GM12878 (cell line): ENCODE results near the gene CRISP2. TPM values are rescaled to one million over a fixed set of nuclear protein-coding genes. Genes with fewer than 3 reads are reported as not detected.

Experiments
- ATAC-seq: fragments of 200-7000 bp; cut with Tn5 transposase; 3 replicates; pipeline ENCODE4 v1.9.1; 2020; ENCODE audit warnings: mild to moderate bottlenecking, moderate library complexity
- BruUV-seq: library from RNA; stranded (reverse); fragments of 400-500 nt; replicated peaks from 2 replicates; lab custom pipeline; 2021; lab: Mats Ljungman, UMichigan
- CTCF ChIA-PET: fragments of 300-600 bp; sonication (Branson Sonifier 250); formaldehyde crosslinking; extraction: SDS; loops from one replicate; lab custom pipeline; 2021; ENCODE audit warnings: inconsistent platforms; lab: Yijun Ruan, JAX
- POLR2A ChIA-PET: fragments of 350-600 bp; formaldehyde crosslinking; extraction: SDS; loops from one replicate; lab custom pipeline; 2021; ENCODE audit warnings: inconsistent platforms; lab: Charles Lee
- RAD21 ChIA-PET: fragments of 300-600 bp; sonication (Branson Sonifier 250); formaldehyde crosslinking; loops from one replicate; lab custom pipeline; 2023; ENCODE audit warnings: antibody characterized with exemption; ENCODE audit not compliant: unreplicated experiment; lab: Charles Lee
- SMC1A ChIA-PET: fragments of 300-600 bp; sonication (Branson Sonifier 250); formaldehyde crosslinking; loops from one replicate; lab custom pipeline; 2023; ENCODE audit not compliant: unreplicated experiment, uncharacterized antibody; lab: Charles Lee
- DNase-seq: peaks from one replicate; pipeline ENCODE4 v3.0.0-alpha.2; 2011; ENCODE audit warnings: low read depth, low spot score
- FAIRE-seq: peaks from 3 replicates; lab custom pipeline; 2011; peaks lifted over from hg19 to GRCh38; lab: Jason Lieb, UNC
- H2AFZ ChIP-seq: 2 replicates; pipeline ENCODE4 v1.6.0; 2011; ENCODE audit warnings: low read depth, low read length, control low read depth; ENCODE audit not compliant: control insufficient read depth
- H3K27ac ChIP-seq: 2 replicates; pipeline ENCODE4 v1.5.1; 2011; ENCODE audit warnings: control low read depth; ENCODE audit not compliant: control insufficient read depth, insufficient read depth
- H3K27me3 ChIP-seq, 2 experiments: replicated peaks in 1 of 2; 2 replicates each; pipeline versions ENCODE4 v1.6.0 to v1.6.1; 2011; ENCODE audit warnings: low read length in 1 of 2; ENCODE audit not compliant: control insufficient read depth in 2 of 2, insufficient read depth in 2 of 2
- H3K36me3 ChIP-seq, 2 experiments: 2 replicates each; pipeline ENCODE4 v1.5.1; 2011; ENCODE audit warnings: low read length in 1 of 2; ENCODE audit not compliant: control insufficient read depth in 2 of 2, insufficient read depth in 2 of 2
- H3K4me1 ChIP-seq: 2 replicates; pipeline ENCODE4 v1.6.1; 2011; ENCODE audit warnings: mild to moderate bottlenecking, low read length, moderate library complexity, mixed read lengths; ENCODE audit not compliant: control insufficient read depth, insufficient read depth
- H3K4me2 ChIP-seq: 2 replicates; pipeline ENCODE4 v1.6.0; 2011; ENCODE audit warnings: control low read depth; ENCODE audit not compliant: control insufficient read depth, insufficient read depth
- H3K4me3 ChIP-seq: fragments of 200-600 bp; sonication (generic); 2 replicates; pipeline ENCODE4 v1.5.1; 2016
- H3K79me2 ChIP-seq: 2 replicates; pipeline ENCODE4 v1.6.0; 2011; ENCODE audit warnings: low read length; ENCODE audit not compliant: control insufficient read depth, insufficient read depth
- H3K9ac ChIP-seq: 2 replicates; pipeline ENCODE4 v1.8.0; 2011; ENCODE audit warnings: low read length, control low read depth, mixed read lengths; ENCODE audit not compliant: control insufficient read depth, insufficient read depth
- H3K9me3 ChIP-seq: replicated peaks from 3 replicates; pipeline ENCODE4 v1.5.1; 2011; ENCODE audit warnings: mild to moderate bottlenecking, low read length; ENCODE audit not compliant: control insufficient read depth, insufficient read depth
- H4K20me1 ChIP-seq: 2 replicates; pipeline ENCODE4 v1.6.0; 2011; ENCODE audit not compliant: control insufficient read depth, insufficient read depth
- BACH1 ChIP-seq: fragments of 450-650 bp; IDR thresholded peaks from 2 replicates; pipeline ENCODE4 v1.6.1; 2017; ENCODE audit warnings: mild to moderate bottlenecking, borderline replicate concordance
- BCL11A ChIP-seq: IDR thresholded peaks from 2 replicates; pipeline ENCODE4 v1.6.1; 2011; ENCODE audit warnings: low read depth, low read length
- ETV6 ChIP-seq, 2 experiments: fragments of 450-650 bp in 1 of 2; IDR thresholded peaks in 1 of 2; conservative IDR thresholded peaks in 1 of 2; 2 replicates each; pipeline ENCODE4 v1.6.1; 2014; ENCODE audit warnings: antibody characterized with exemption in 1 of 2, borderline replicate concordance in 1 of 2, low read depth in 1 of 2, mild to moderate bottlenecking in 1 of 2, moderate library complexity in 1 of 2
- EZH2 ChIP-seq: IDR thresholded peaks from 2 replicates; pipeline ENCODE4 v1.6.1; 2012; ENCODE audit warnings: low read depth, mild to moderate bottlenecking, control low read depth, inconsistent platforms, low read length, borderline replicate concordance; ENCODE audit not compliant: control insufficient read depth
- IKZF2 ChIP-seq, 2 experiments: fragments of 450-650 bp; IDR thresholded peaks; 2 replicates each; pipeline ENCODE4 v1.6.1; 2017; ENCODE audit warnings: mild to moderate bottlenecking in 2 of 2, moderate library complexity in 2 of 2
- JUNB ChIP-seq: IDR thresholded peaks from 2 replicates; pipeline ENCODE4 v1.6.1; 2016; ENCODE audit warnings: antibody characterized with exemption, mild to moderate bottlenecking
- JUND ChIP-seq: IDR thresholded peaks from 2 replicates; pipeline ENCODE4 v1.6.1; 2012; ENCODE audit warnings: low read depth, mild to moderate bottlenecking, low read length, improper control_type of control experiment, moderate library complexity
- NR2F1 ChIP-seq: fragments of 450-650 bp; conservative IDR thresholded peaks from 2 replicates; pipeline ENCODE4 v1.6.1; 2017; ENCODE audit warnings: mild to moderate bottlenecking
- NRF1 ChIP-seq: conservative IDR thresholded peaks from 2 replicates; pipeline ENCODE4 v1.6.1; 2011; ENCODE audit warnings: mild to moderate bottlenecking, low read depth, low read length, improper control_type of control experiment
- PAX8 ChIP-seq: fragments of 450-650 bp; IDR thresholded peaks from 2 replicates; pipeline ENCODE4 v1.6.1; 2017; ENCODE audit warnings: mild to moderate bottlenecking, moderate library complexity
- ZNF24 ChIP-seq: fragments of 450-650 bp; IDR thresholded peaks from 2 replicates; pipeline ENCODE4 v1.6.1; 2017; ENCODE audit warnings: antibody characterized with exemption, mild to moderate bottlenecking
- WGBS: methylation state at CpG from one replicate; pipeline ENCODE4 v1.1.6; 2016; ENCODE audit warnings: low lambda C conversion rate; ENCODE audit not compliant: insufficient replicate concordance, insufficient coverage; ENCODE audit errors: missing lambda C conversion rate; 5-methylcytosine and 5-hydroxymethylcytosine counted together
- in situ Hi-C: fragments of 300-500 bp; cut with MboI; formaldehyde crosslinking; loops from 9 replicates; pipeline ENCODE4 v1.14.3; 2018; ENCODE audit warnings: mixed read lengths
- intact Hi-C: fragments of 100-400 bp; cut with micrococcal nuclease; formaldehyde crosslinking; loops from one replicate; pipeline ENCODE4 v1.14.2; 2022; ENCODE audit not compliant: unreplicated experiment
- polyA plus RNA-seq, 11 experiments: library from polyadenylated mRNA; depleted of rRNA in 4 of 11; unstranded in 6 of 11; stranded (reverse) in 5 of 11; fragments of >200 nt; fragmentation: Nextera tagmentation in 4 of 11; fragmentation: Illumina TruSeq in 1 of 11; extraction: Ambion mirVana in 4 of 11; extraction: Trizol in 1 of 11; gene quantifications; 1 replicate in 1 of 11; 2 replicates in 10 of 11; pipeline versions ENCODE4 v1.2.1 to v1.2.3, GENCODE V29; 2011 to 2016; ENCODE audit warnings: inconsistent platforms in 2 of 11, missing spikeins in 2 of 11, low read depth in 1 of 11
- total RNA-seq, 4 experiments: library from RNA; depleted of rRNA in 3 of 4; stranded (reverse); fragments of >200 nt in 3 of 4; fragmentation: Illumina TruSeq in 1 of 4; extraction: Trizol in 1 of 4; gene quantifications; 2 replicates each; pipeline versions ENCODE4 v1.2.1 to v1.2.3, GENCODE V29; 2013 to 2021
- TF ChIP-seq, protein P1 (sequence below): fragments of 150-350 bp; IDR thresholded peaks from 2 replicates; pipeline ENCODE4 v1.6.1; 2016; ENCODE audit warnings: low read depth, low read length

Gene CRISP2
- total and polyA plus RNA-seq, 10 of the 15 experiments (the other 5 are each of a cell fraction or from before 2014, with no cell fraction given) = not detected

DNA sequence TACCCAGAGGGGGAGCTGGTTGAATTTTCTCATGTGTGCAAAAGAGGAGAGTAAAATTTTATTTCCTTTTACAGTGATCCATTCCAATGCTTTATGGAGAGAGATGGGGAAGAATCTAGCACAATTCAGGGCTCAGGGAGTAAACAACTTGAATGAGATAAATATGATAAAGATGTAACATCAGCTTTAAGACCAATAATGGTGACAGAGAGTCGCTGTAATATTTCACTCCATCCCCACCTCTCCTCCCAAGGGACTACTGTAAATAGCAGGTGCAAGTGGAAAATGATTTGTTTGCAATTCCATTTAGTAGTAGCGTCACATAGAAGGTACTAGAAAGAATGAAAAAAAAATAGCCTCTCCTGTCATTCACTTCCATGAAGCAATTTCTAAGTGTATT is 26.1 kb upstream of the CRISP2 start:
- ChIA-PET POLR2A (no interaction called here), SMC1A (no interaction called here)
- DNase-seq = no peak
- Histone ChIP-seq H2AFZ (no peak overlapping the region), H3K4me2 (no peak overlapping the region), H3K36me3 (no peaks in the 10 kb centered on the region)
- TF ChIP-seq BACH1 (no peak), BCL11A (no peak), ZNF24 (no peak), JUNB (no peak), NR2F1 (no peak), PAX8 (no peak), JUND (no peak), NRF1 (no peak), ETV6 (conservative IDR thresholded peaks at IDR 0.05 in 1 of 2, IDR thresholded peaks at IDR 0.05 in 1 of 2; ENCODE audit: borderline replicate concordance in 1 of 2, low read depth in 1 of 2) (no peak), IKZF2 (IDR thresholded peaks at IDR 0.05) (no peak), EZH2 (no peak)
- TF ChIP-seq, protein P1, sequence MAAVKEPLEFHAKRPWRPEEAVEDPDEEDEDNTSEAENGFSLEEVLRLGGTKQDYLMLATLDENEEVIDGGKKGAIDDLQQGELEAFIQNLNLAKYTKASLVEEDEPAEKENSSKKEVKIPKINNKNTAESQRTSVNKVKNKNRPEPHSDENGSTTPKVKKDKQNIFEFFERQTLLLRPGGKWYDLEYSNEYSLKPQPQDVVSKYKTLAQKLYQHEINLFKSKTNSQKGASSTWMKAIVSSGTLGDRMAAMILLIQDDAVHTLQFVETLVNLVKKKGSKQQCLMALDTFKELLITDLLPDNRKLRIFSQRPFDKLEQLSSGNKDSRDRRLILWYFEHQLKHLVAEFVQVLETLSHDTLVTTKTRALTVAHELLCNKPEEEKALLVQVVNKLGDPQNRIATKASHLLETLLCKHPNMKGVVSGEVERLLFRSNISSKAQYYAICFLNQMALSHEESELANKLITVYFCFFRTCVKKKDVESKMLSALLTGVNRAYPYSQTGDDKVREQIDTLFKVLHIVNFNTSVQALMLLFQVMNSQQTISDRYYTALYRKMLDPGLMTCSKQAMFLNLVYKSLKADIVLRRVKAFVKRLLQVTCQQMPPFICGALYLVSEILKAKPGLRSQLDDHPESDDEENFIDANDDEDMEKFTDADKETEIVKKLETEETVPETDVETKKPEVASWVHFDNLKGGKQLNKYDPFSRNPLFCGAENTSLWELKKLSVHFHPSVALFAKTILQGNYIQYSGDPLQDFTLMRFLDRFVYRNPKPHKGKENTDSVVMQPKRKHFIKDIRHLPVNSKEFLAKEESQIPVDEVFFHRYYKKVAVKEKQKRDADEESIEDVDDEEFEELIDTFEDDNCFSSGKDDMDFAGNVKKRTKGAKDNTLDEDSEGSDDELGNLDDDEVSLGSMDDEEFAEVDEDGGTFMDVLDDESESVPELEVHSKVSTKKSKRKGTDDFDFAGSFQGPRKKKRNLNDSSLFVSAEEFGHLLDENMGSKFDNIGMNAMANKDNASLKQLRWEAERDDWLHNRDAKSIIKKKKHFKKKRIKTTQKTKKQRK = no peak
- TF ChIP-seq, all 136 proteins: peak for 0
- no peak for ATAC-seq
- Histone ChIP-seq H3K27me3 (no peaks in the 10 kb centered on the region), H3K9ac (no peak overlapping the region), H3K9me3 (no peaks in the 10 kb centered on the region), H4K20me1 (no peaks in the 10 kb centered on the region), H3K27ac (no peak overlapping the region), H3K79me2 (no peaks in the 10 kb centered on the region), H3K4me3 (no peak overlapping the region), H3K4me1 (no peaks in the 10 kb centered on the region)
- CTCF ChIA-PET = no interaction called here
- no peak for FAIRE-seq
- intact Hi-C loops (no loop called here), in situ Hi-C loops (no loop called here)
- WGBS = 0% methylated on average over 2 of the region's 2 CpGs
- RAD21 ChIA-PET = no interaction called here
- BruUV-seq = no TSS peak
